ENCODE measurements around the gene ALOX5AP.

The ALOX5AP gene

GRCh38 chr13:30802501-30802900 lies 67.2 kb downstream of the ALOX5AP start:
- ATAC-seq, result peak; percentile 11; the same call in 1 of the 3 replicates
- TF ChIP-seq ZNF70 (CRISPR knock-in tag; IDR thresholded peaks at IDR 0.05) (no peak), CSDC2 (CRISPR knock-in tag; IDR thresholded peaks at IDR 0.05) (no peak), OSR1 (CRISPR knock-in tag; IDR thresholded peaks at IDR 0.05) (no peak), RARB (CRISPR knock-in tag; IDR thresholded peaks at IDR 0.05) (no peak)

DNA sequence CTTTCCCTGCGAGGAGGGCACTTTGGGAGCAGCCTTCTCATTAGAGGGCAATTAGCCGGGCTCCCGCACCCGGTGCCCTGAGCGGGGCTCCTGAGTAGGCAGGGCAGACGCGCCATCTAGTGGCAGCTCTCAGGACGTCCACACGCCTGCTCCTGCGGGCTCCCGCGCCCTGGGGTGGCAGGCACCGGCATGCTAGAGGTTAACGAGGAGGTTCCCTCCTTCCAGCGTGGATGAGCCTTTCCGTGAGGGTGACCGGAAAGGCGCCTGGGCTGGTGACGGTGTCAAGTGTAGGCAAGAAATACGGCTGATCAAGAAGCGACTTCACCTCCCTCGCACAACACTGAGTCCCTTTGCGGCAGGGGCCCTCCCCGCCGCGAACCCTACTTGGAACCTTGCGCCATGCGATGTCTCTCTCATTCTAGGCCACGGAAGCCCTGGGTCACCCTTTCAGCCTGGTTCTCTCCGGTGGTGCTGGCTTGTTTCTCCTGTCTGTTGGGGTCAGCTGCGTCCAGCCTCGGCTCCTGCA lies 67.7 kb downstream of the ALOX5AP start:
- TF ChIP-seq CSDC2 (CRISPR knock-in tag; IDR thresholded peaks at IDR 0.05), result no peak
- TF ChIP-seq, protein P1, sequence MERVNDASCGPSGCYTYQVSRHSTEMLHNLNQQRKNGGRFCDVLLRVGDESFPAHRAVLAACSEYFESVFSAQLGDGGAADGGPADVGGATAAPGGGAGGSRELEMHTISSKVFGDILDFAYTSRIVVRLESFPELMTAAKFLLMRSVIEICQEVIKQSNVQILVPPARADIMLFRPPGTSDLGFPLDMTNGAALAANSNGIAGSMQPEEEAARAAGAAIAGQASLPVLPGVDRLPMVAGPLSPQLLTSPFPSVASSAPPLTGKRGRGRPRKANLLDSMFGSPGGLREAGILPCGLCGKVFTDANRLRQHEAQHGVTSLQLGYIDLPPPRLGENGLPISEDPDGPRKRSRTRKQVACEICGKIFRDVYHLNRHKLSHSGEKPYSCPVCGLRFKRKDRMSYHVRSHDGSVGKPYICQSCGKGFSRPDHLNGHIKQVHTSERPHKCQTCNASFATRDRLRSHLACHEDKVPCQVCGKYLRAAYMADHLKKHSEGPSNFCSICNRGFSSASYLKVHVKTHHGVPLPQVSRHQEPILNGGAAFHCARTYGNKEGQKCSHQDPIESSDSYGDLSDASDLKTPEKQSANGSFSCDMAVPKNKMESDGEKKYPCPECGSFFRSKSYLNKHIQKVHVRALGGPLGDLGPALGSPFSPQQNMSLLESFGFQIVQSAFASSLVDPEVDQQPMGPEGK (CRISPR knock-in tag; IDR thresholded peaks at IDR 0.05; ENCODE audit: borderline replicate concordance), result no peak
- TF ChIP-seq ZFP30 (CRISPR knock-in tag; IDR thresholded peaks at IDR 0.05), result no peak
- TF ChIP-seq, protein P2, sequence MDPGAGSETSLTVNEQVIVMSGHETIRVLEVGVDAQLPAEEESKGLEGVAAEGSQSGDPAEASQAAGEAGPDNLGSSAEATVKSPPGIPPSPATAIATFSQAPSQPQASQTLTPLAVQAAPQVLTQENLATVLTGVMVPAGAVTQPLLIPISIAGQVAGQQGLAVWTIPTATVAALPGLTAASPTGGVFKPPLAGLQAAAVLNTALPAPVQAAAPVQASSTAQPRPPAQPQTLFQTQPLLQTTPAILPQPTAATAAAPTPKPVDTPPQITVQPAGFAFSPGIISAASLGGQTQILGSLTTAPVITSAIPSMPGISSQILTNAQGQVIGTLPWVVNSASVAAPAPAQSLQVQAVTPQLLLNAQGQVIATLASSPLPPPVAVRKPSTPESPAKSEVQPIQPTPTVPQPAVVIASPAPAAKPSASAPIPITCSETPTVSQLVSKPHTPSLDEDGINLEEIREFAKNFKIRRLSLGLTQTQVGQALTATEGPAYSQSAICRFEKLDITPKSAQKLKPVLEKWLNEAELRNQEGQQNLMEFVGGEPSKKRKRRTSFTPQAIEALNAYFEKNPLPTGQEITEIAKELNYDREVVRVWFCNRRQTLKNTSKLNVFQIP (CRISPR knock-in tag; IDR thresholded peaks at IDR 0.05; ENCODE audit: borderline replicate concordance, low read depth), result no peak
- ATAC-seq, result peak; percentile 96

DNA sequence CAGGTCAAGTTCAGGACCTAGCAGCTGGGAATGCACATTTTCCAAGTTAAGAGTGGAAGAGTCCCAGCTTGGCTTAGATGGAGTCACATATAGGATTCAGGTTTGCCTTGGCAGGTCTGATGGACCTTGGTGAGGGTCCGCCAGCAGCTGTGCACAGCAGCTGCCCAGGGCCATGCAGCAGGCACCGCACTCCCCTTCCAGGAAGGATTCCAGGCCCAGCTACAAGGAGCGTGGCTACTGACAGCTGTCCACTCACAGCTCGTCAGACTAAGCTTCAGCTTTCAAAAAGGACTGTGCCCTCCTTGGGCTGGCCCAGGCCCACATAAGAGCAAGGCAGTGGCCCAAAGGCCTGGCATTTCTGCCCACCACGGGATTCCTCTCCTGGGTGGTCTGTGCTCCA lies 68.4 kb downstream of the ALOX5AP start:
- no peak for ATAC-seq
- TF ChIP-seq PPARA (CRISPR knock-in tag; IDR thresholded peaks at IDR 0.05; ENCODE audit: borderline replicate concordance), result no peak
- TF ChIP-seq, protein P3, sequence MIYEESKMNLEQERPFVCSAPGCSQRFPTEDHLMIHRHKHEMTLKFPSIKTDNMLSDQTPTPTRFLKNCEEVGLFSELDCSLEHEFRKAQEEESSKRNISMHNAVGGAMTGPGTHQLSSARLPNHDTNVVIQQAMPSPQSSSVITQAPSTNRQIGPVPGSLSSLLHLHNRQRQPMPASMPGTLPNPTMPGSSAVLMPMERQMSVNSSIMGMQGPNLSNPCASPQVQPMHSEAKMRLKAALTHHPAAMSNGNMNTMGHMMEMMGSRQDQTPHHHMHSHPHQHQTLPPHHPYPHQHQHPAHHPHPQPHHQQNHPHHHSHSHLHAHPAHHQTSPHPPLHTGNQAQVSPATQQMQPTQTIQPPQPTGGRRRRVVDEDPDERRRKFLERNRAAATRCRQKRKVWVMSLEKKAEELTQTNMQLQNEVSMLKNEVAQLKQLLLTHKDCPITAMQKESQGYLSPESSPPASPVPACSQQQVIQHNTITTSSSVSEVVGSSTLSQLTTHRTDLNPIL (CRISPR knock-in tag; IDR thresholded peaks at IDR 0.05; ENCODE audit: low read depth), result no peak
- TF ChIP-seq RARB (CRISPR knock-in tag; IDR thresholded peaks at IDR 0.05), result no peak
- TF ChIP-seq, protein P4, sequence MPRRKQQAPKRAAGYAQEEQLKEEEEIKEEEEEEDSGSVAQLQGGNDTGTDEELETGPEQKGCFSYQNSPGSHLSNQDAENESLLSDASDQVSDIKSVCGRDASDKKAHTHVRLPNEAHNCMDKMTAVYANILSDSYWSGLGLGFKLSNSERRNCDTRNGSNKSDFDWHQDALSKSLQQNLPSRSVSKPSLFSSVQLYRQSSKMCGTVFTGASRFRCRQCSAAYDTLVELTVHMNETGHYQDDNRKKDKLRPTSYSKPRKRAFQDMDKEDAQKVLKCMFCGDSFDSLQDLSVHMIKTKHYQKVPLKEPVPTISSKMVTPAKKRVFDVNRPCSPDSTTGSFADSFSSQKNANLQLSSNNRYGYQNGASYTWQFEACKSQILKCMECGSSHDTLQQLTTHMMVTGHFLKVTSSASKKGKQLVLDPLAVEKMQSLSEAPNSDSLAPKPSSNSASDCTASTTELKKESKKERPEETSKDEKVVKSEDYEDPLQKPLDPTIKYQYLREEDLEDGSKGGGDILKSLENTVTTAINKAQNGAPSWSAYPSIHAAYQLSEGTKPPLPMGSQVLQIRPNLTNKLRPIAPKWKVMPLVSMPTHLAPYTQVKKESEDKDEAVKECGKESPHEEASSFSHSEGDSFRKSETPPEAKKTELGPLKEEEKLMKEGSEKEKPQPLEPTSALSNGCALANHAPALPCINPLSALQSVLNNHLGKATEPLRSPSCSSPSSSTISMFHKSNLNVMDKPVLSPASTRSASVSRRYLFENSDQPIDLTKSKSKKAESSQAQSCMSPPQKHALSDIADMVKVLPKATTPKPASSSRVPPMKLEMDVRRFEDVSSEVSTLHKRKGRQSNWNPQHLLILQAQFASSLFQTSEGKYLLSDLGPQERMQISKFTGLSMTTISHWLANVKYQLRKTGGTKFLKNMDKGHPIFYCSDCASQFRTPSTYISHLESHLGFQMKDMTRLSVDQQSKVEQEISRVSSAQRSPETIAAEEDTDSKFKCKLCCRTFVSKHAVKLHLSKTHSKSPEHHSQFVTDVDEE (CRISPR knock-in tag; IDR thresholded peaks at IDR 0.05), result no peak
- no peak for TF ChIP-seq BACH2 (CRISPR knock-in tag; IDR thresholded peaks at IDR 0.05; ENCODE audit: borderline replicate concordance)
- TF ChIP-seq GLIS3 (CRISPR knock-in tag; IDR thresholded peaks at IDR 0.05), result no peak
- TF ChIP-seq, protein P2 (CRISPR knock-in tag; IDR thresholded peaks at IDR 0.05; ENCODE audit: borderline replicate concordance, low read depth), result no peak
- no peak for TF ChIP-seq ZNF565 (CRISPR knock-in tag; conservative IDR thresholded peaks at IDR 0.05; ENCODE audit: low read depth)
- TF ChIP-seq ZNF70 (CRISPR knock-in tag; IDR thresholded peaks at IDR 0.05), result no peak
- TF ChIP-seq SNAI2 (CRISPR knock-in tag; IDR thresholded peaks at IDR 0.05), result no peak
- no peak for TF ChIP-seq TCF4 (CRISPR knock-in tag; IDR thresholded peaks at IDR 0.05; ENCODE audit: borderline replicate concordance)
- TF ChIP-seq, protein P1 (CRISPR knock-in tag; IDR thresholded peaks at IDR 0.05; ENCODE audit: borderline replicate concordance), result no peak
- TF ChIP-seq ZFP3 (CRISPR knock-in tag; IDR thresholded peaks at IDR 0.05), result no peak
- TF ChIP-seq ESRRG (CRISPR knock-in tag; IDR thresholded peaks at IDR 0.05), result no peak
- TF ChIP-seq TOX (CRISPR knock-in tag; IDR thresholded peaks at IDR 0.05; ENCODE audit: borderline replicate concordance), result no peak
- no peak for TF ChIP-seq ARNTL (CRISPR knock-in tag; IDR thresholded peaks at IDR 0.05; ENCODE audit: borderline replicate concordance, low read depth)
- TF ChIP-seq CSDC2 (CRISPR knock-in tag; IDR thresholded peaks at IDR 0.05), result no peak
- TF ChIP-seq, protein P5, sequence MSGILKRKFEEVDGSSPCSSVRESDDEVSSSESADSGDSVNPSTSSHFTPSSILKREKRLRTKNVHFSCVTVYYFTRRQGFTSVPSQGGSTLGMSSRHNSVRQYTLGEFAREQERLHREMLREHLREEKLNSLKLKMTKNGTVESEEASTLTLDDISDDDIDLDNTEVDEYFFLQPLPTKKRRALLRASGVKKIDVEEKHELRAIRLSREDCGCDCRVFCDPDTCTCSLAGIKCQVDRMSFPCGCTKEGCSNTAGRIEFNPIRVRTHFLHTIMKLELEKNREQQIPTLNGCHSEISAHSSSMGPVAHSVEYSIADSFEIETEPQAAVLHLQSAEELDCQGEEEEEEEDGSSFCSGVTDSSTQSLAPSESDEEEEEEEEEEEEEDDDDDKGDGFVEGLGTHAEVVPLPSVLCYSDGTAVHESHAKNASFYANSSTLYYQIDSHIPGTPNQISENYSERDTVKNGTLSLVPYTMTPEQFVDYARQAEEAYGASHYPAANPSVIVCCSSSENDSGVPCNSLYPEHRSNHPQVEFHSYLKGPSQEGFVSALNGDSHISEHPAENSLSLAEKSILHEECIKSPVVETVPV (CRISPR knock-in tag; IDR thresholded peaks at IDR 0.05), result no peak

Measured in SK-N-SH treated with all-trans-retinoic acid at 6 μM for 48 hours (cell line).